ENCODE results near the gene PHC2. TPM values are rescaled to one million over a fixed set of nuclear protein-coding genes. Genes with fewer than 3 reads are reported as not detected.

The PHC2 gene
- total and polyA plus RNA-seq, 2 of the 13 experiments (the other 11 are each of a cell fraction or from before 2014, with no cell fraction given), result 52.5 to 84.9 TPM

- BruUV-seq (replicated peaks), result no TSS peak
These were observed 48.1 kb downstream of the PHC2 start for GRCh38 chr1:33382661-33383415.

More at GRCh38 chr1:33382661-33383415, 48.1 kb downstream of the PHC2 start:
- Histone ChIP-seq H3K27me3 (ENCODE audit: control insufficient read depth in 1 of 2, insufficient read depth in 2 of 2, low read length in 2 of 2) (peaks cover 1 to 7% of the 10 kb centered on the region in 2 experiments; a peak in 2 of 5 replicates), H3K4me1 (ENCODE audit: insufficient read depth, low read length) (peaks cover 26% of the 10 kb centered on the region), H2AFZ (ENCODE audit: low read length) (no peak overlapping the region), H3K79me2 (ENCODE audit: insufficient read depth, low read length) (no peaks in the 10 kb centered on the region), H3K4me3 (replicated peaks in 1 of 3; ENCODE audit: insufficient read depth in 1 of 3, low read depth in 2 of 3, low read length in 3 of 3) (no peak overlapping the region), H3K4me2 (ENCODE audit: low read depth, low read length) (no peak overlapping the region), H4K20me1 (ENCODE audit: insufficient read depth, low read length) (no peaks in the 10 kb centered on the region), H3K9me3 (ENCODE audit: low read length) (no peaks in the 10 kb centered on the region), H3K9ac (ENCODE audit: insufficient read depth, low read depth, low read length) (no peak overlapping the region), H3K27ac (ENCODE audit: extremely low read length, insufficient read depth, low read length) (no peak overlapping the region), H3K36me3 (replicated peaks in 1 of 2; ENCODE audit: control insufficient read depth in 1 of 2, insufficient read depth in 2 of 2, low read length in 2 of 2) (no peaks in the 10 kb centered on the region)
- in situ Hi-C loops (cut with HindIII; ENCODE audit: extremely low pct_ligation_motif_present, low pct_unique_long_range_greater_than_20kb), result no loop called here
- DNase-seq (ENCODE audit: low spot score) (no peak), ATAC-seq (no peak), FAIRE-seq (no peak)
- POLR2A ChIA-PET, result no interaction called here
- WGBS (ENCODE audit: low lambda C conversion rate), result 45% methylated on average over 9 of the region's 9 CpGs
- no peak for TF ChIP-seq NR1H2 (CRISPR knock-in tag; IDR thresholded peaks at IDR 0.05; ENCODE audit: borderline replicate concordance, low read depth)
- TF ChIP-seq ZNF598 (CRISPR knock-in tag; IDR thresholded peaks at IDR 0.05; ENCODE audit: borderline replicate concordance), result no peak
- TF ChIP-seq GFI1 (CRISPR knock-in tag; IDR thresholded peaks at IDR 0.05; ENCODE audit: borderline replicate concordance), result no peak
- TF ChIP-seq TEAD2 (CRISPR knock-in tag; IDR thresholded peaks at IDR 0.05), result no peak
- TF ChIP-seq YEATS2 (CRISPR knock-in tag; IDR thresholded peaks at IDR 0.05; ENCODE audit: borderline replicate concordance), result no peak
- no peak for TF ChIP-seq GABPA (IDR thresholded peaks at IDR 0.05; ENCODE audit: low read depth, low read length)
- no peak for TF ChIP-seq GABPA (CRISPR knock-in tag; IDR thresholded peaks at IDR 0.05; ENCODE audit: low read depth)
- TF ChIP-seq ZBTB33 (CRISPR knock-in tag; IDR thresholded peaks at IDR 0.05), result no peak
- no peak for TF ChIP-seq ZNF18 (CRISPR knock-in tag; IDR thresholded peaks at IDR 0.05; ENCODE audit: insufficient replicate concordance)
- no peak for TF ChIP-seq MNT (IDR thresholded peaks at IDR 0.05)
- TF ChIP-seq SRSF1 (optimal IDR thresholded peaks at IDR 0.05; ENCODE audit: low read depth, low read length), result no peak
- TF ChIP-seq FOXK2 (IDR thresholded peaks at IDR 0.05), result no peak
- TF ChIP-seq FOXP4 (CRISPR knock-in tag; IDR thresholded peaks at IDR 0.05), result no peak
- CTCF ChIA-PET (ENCODE audit: low intra/inter-chr PET ratio, low total read pairs), result no interaction called here
- intact Hi-C loops (cut with micrococcal nuclease; ENCODE audit: unreplicated experiment), result no loop called here

All from HepG2 (cell line).